Esophagus muscularis mucosa (tissue), 4 donors: Measurements from ENCODE around the gene LHPP. TPM values are rescaled to one million over a fixed set of nuclear protein-coding genes. Genes with fewer than 3 reads are reported as not detected.

ENCODE experiments used
- DNase-seq: peaks from one replicate; pipeline ENCODE4 v3.0.0-alpha.2; 2017; ENCODE audit errors: extremely low spot score
- H3K27ac ChIP-seq, 4 donors: fragments of 200-600 bp; sonication (generic); replicated peaks in 1 of 4; 1 replicate in 3 of 4; 2 replicates in 1 of 4; pipeline ENCODE4 v1.5.1; 2016 to 2019; ENCODE audit warnings: mild to moderate bottlenecking in 1 of 4
- H3K27me3 ChIP-seq, 4 donors: fragments of 200-600 bp; sonication (generic); one replicate each; pipeline versions ENCODE4 v1.5.1 to v1.6.0; 2016 to 2019
- H3K36me3 ChIP-seq, 4 donors: fragments of 200-600 bp; sonication (generic); one replicate each; pipeline ENCODE4 v1.5.1; 2016 to 2019
- H3K4me1 ChIP-seq, 4 donors: fragments of 200-600 bp; sonication (generic); one replicate each; pipeline ENCODE4 v1.5.1; 2016 to 2019
- H3K4me3 ChIP-seq, 4 donors: fragments of 200-600 bp; sonication (generic); 1 replicate in 2 of 4; 2 replicates in 2 of 4; pipeline ENCODE4 v1.5.1; 2016 to 2019; ENCODE audit warnings: mild to moderate bottlenecking in 4 of 4, moderate library complexity in 1 of 4
- H3K9me3 ChIP-seq, 4 donors: fragments of 200-600 bp; sonication (generic); 1 replicate in 3 of 4; 2 replicates in 1 of 4; pipeline ENCODE4 v1.5.1; 2016 to 2019
- CTCF ChIP-seq, 3 experiments: fragments of 200-600 bp in 2 of 3; fragments of 450-650 bp in 1 of 3; sonication (generic) in 2 of 3; IDR thresholded peaks; one replicate each; pipeline ENCODE4 v1.5.1; 2017 to 2019; ENCODE audit warnings: antibody characterized with exemption in 3 of 3, mild to moderate bottlenecking in 2 of 3, moderate library complexity in 1 of 3
- EP300 ChIP-seq: sonication (generic); formaldehyde crosslinking; IDR thresholded peaks from one replicate; pipeline ENCODE4 v1.6.1; 2017; ENCODE audit warnings: antibody characterized with exemption
- POLR2A ChIP-seq: fragments of 450-650 bp; IDR thresholded peaks from one replicate; pipeline ENCODE4 v1.6.1; 2017; ENCODE audit warnings: antibody characterized with exemption, moderate library complexity, mild to moderate bottlenecking, low read depth
- POLR2AphosphoS5 ChIP-seq, 2 donors: sonication (generic); formaldehyde crosslinking; IDR thresholded peaks; one replicate each; pipeline ENCODE4 v1.6.1; 2017; ENCODE audit warnings: antibody characterized with exemption in 2 of 2
- WGBS: methylation state at CpG from one replicate; pipeline ENCODE4 v1.1.5; 2018; 5-methylcytosine and 5-hydroxymethylcytosine counted together
- intact Hi-C: fragments of 100-400 bp; cut with DNase I; formaldehyde crosslinking; loops from one replicate; pipeline ENCODE4 v1.15.1; 2023
- total RNA-seq, 4 donors: library from RNA; depleted of rRNA; stranded (reverse); fragments of >200 nt; gene quantifications; one replicate each; pipeline versions ENCODE4 v1.1.0 to v1.2.1, GENCODE V29; 2016

The LHPP gene
- total RNA-seq, 4 donors from 2014 or later = 10.8 to 20.9 (median 15.7) TPM

GRCh38 chr10:124605856-124606812 lies 144.5 kb downstream of the LHPP start:
- Histone ChIP-seq H3K4me3 (no peak overlapping the region), H3K9me3 (no peaks in the 10 kb centered on the region), H3K4me1 (peaks cover 2 to 7% (median 6%) of the 10 kb centered on the region in 4 donors), H3K27me3 (no peaks in the 10 kb centered on the region), H3K27ac (no peak overlapping the region), H3K36me3 (no peaks in the 10 kb centered on the region)
- intact Hi-C loops = no loop called here
- TF ChIP-seq CTCF (IDR thresholded peaks at IDR 0.05) (no peak), POLR2AphosphoS5 (IDR thresholded peaks at IDR 0.05) (no peak), POLR2A (no peak), EP300 (no peak)
- no peak for DNase-seq
- WGBS = 89% methylated on average over 17 of the region's 31 CpGs

GRCh38 chr10:124606822-124607221 lies 145.2 kb downstream of the LHPP start:
- Histone ChIP-seq H3K9me3 (no peaks in the 10 kb centered on the region), H3K27me3 (no peaks in the 10 kb centered on the region), H3K36me3 (no peaks in the 10 kb centered on the region), H3K4me3 (no peak overlapping the region), H3K27ac (no peak overlapping the region), H3K4me1 (peaks cover 4 to 14% (median 8%) of the 10 kb centered on the region in 4 donors)
- no peak for DNase-seq
- TF ChIP-seq POLR2A (no peak), CTCF (IDR thresholded peaks at IDR 0.05) (no peak), POLR2AphosphoS5 (IDR thresholded peaks at IDR 0.05) (no peak), EP300 (no peak)
- 48% methylated on average over 10 of the region's 10 CpGs for WGBS
- intact Hi-C loops = no loop called here

- Histone ChIP-seq H3K27me3 (no peaks in the 10 kb centered on the region), H3K4me3 (no peak overlapping the region), H3K4me1 (peaks cover 9 to 23% (median 16%) of the 10 kb centered on the region in 4 donors), H3K36me3 (no peaks in the 10 kb centered on the region), H3K9me3 (no peaks in the 10 kb centered on the region), H3K27ac (no peak overlapping the region)
- TF ChIP-seq POLR2AphosphoS5 (IDR thresholded peaks at IDR 0.05) (no peak), EP300 (no peak), POLR2A (no peak), CTCF (IDR thresholded peaks at IDR 0.05) (no peak)
- intact Hi-C loops = no loop called here
- no peak for DNase-seq
- WGBS = 98% methylated on average over 15 of the region's 18 CpGs
These were observed 146.1 kb downstream of the LHPP start for GRCh38 chr10:124607693-124608092.

GRCh38 chr10:124608093-124608721 lies 146.6 kb downstream of the LHPP start:
- Histone ChIP-seq H3K36me3 (no peaks in the 10 kb centered on the region), H3K9me3 (no peaks in the 10 kb centered on the region), H3K27ac (no peak overlapping the region), H3K27me3 (no peaks in the 10 kb centered on the region), H3K4me3 (no peak overlapping the region), H3K4me1 (peaks cover 12 to 28% (median 21%) of the 10 kb centered on the region in 4 donors)
- DNase-seq = no peak
- WGBS = 84% methylated on average over 13 of the region's 14 CpGs
- intact Hi-C loops = no loop called here
- TF ChIP-seq CTCF (IDR thresholded peaks at IDR 0.05) (no peak), POLR2A (no peak), EP300 (no peak), POLR2AphosphoS5 (IDR thresholded peaks at IDR 0.05) (no peak)
